KOPT-K1 (cell line): ENCODE measurements around the gene ARNT2.

Source experiments
- H3K27ac ChIP-seq: fragments of 200-600 bp; sonication (generic); 2 replicates; pipeline ENCODE4 v1.5.1; 2016; ENCODE audit warnings: antibody characterized with exemption, mild to moderate bottlenecking, low read depth, low read length; ENCODE audit not compliant: poor library complexity, severe bottlenecking
- H3K36me3 ChIP-seq: fragments of 200-600 bp; sonication (generic); 2 replicates; pipeline ENCODE4 v1.5.1; 2017; ENCODE audit warnings: antibody characterized with exemption, mild to moderate bottlenecking, low read length, moderate library complexity; ENCODE audit not compliant: insufficient read depth
- H3K9me3 ChIP-seq: fragments of 200-600 bp; sonication (generic); 2 replicates; pipeline ENCODE4 v1.5.1; 2017; ENCODE audit warnings: antibody characterized with exemption, low read length, mild to moderate bottlenecking; ENCODE audit not compliant: insufficient read depth, poor library complexity, severe bottlenecking

ARNT2 gene

GRCh38 chr15:80536716-80537115 lies 132.5 kb downstream of the ARNT2 start:
- Histone ChIP-seq H3K9me3 (no peaks in the 10 kb centered on the region), H3K27ac (no peak overlapping the region), H3K36me3 (no peaks in the 10 kb centered on the region)

GRCh38 chr15:80545078-80545477 lies 140.9 kb downstream of the ARNT2 start:
- no peaks in the 10 kb centered on the region for H3K9me3 ChIP-seq
- no peaks in the 10 kb centered on the region for H3K36me3 ChIP-seq
- H3K27ac ChIP-seq, result no peak overlapping the region

- H3K27ac ChIP-seq, result no peak overlapping the region
- H3K9me3 ChIP-seq, result no peaks in the 10 kb centered on the region
These were observed 143.1 kb downstream of the ARNT2 start for GRCh38 chr15:80547264-80547663.

GRCh38 chr15:80549191-80549590 lies 145.0 kb downstream of the ARNT2 start:
- H3K36me3 ChIP-seq, result no peaks in the 10 kb centered on the region
- no peak overlapping the region for H3K27ac ChIP-seq
- no peaks in the 10 kb centered on the region for H3K9me3 ChIP-seq

More at GRCh38 chr15:80547264-80547663, 143.1 kb downstream of the ARNT2 start:
- H3K36me3 ChIP-seq, result no peaks in the 10 kb centered on the region

- Histone ChIP-seq H3K27ac (no peak overlapping the region), H3K9me3 (no peaks in the 10 kb centered on the region), H3K36me3 (no peaks in the 10 kb centered on the region)
These were observed 145.5 kb downstream of the ARNT2 start for GRCh38 chr15:80549654-80550053.

- Histone ChIP-seq H3K36me3 (no peaks in the 10 kb centered on the region), H3K27ac (no peak overlapping the region), H3K9me3 (no peaks in the 10 kb centered on the region)
These were observed 146.2 kb downstream of the ARNT2 start for GRCh38 chr15:80550219-80550907.

- H3K27ac ChIP-seq, result no peak overlapping the region
- H3K36me3 ChIP-seq, result no peaks in the 10 kb centered on the region
- H3K9me3 ChIP-seq, result no peaks in the 10 kb centered on the region
These were observed 146.7 kb downstream of the ARNT2 start for GRCh38 chr15:80550908-80551260.

- Histone ChIP-seq H3K36me3 (no peaks in the 10 kb centered on the region), H3K9me3 (no peaks in the 10 kb centered on the region), H3K27ac (no peak overlapping the region)
These were observed 147.2 kb downstream of the ARNT2 start for GRCh38 chr15:80551348-80551747.

GRCh38 chr15:80554560-80554959 lies 150.4 kb downstream of the ARNT2 start:
- Histone ChIP-seq H3K9me3 (no peaks in the 10 kb centered on the region), H3K36me3 (no peaks in the 10 kb centered on the region), H3K27ac (no peak overlapping the region)

- Histone ChIP-seq H3K9me3 (no peaks in the 10 kb centered on the region), H3K27ac (no peak overlapping the region), H3K36me3 (no peaks in the 10 kb centered on the region)
These were observed 152.6 kb downstream of the ARNT2 start for GRCh38 chr15:80556694-80557367.

GRCh38 chr15:80557441-80558234 lies 153.5 kb downstream of the ARNT2 start:
- Histone ChIP-seq H3K27ac (no peak overlapping the region), H3K36me3 (no peaks in the 10 kb centered on the region), H3K9me3 (no peaks in the 10 kb centered on the region)

GRCh38 chr15:80558631-80559319 lies 154.6 kb downstream of the ARNT2 start:
- Histone ChIP-seq H3K36me3 (no peaks in the 10 kb centered on the region), H3K27ac (no peak overlapping the region)

GRCh38 chr15:80559320-80559693 lies 155.1 kb downstream of the ARNT2 start:
- H3K27ac ChIP-seq, result no peak overlapping the region
- H3K36me3 ChIP-seq, result no peaks in the 10 kb centered on the region
- H3K9me3 ChIP-seq, result no peaks in the 10 kb centered on the region

More at GRCh38 chr15:80558631-80559319, 154.6 kb downstream of the ARNT2 start:
- no peaks in the 10 kb centered on the region for H3K9me3 ChIP-seq

GRCh38 chr15:80559761-80560160 lies 155.6 kb downstream of the ARNT2 start:
- Histone ChIP-seq H3K36me3 (no peaks in the 10 kb centered on the region), H3K9me3 (no peaks in the 10 kb centered on the region), H3K27ac (no peak overlapping the region)
